ENCODE results near the gene KYAT1. TPM values are rescaled to one million over a fixed set of nuclear protein-coding genes. Genes with fewer than 3 reads are reported as not detected.
A peak's percentile ranks its signal among the peaks of the same experiment; 100 is the strongest.

KYAT1 gene
- total and polyA plus RNA-seq, 2 of the 13 experiments (the other 11 are each of a cell fraction or from before 2014, with no cell fraction given) = 9.2 to 46.5 TPM

GRCh38 chr9:128845186-128845931 is 36.4 kb downstream of the KYAT1 start:
- ChIA-PET CTCF (ENCODE audit: low intra/inter-chr PET ratio, low total read pairs) (no interaction called here), POLR2A (interaction anchor here (0.7 to 2.5 kb wide), 4 partner anchors 16 to 30 kb away, joined by 3 to 12 read pairs (median 9); partner anchors contain the start of genes ENDOG and SPOUT1)
- peak overlapping the region; percentile 40 for H3K4me2 ChIP-seq (ENCODE audit: low read depth, low read length)
- 0 out of 2 replicates have a peak overlapping the region, but pooled peaks have one; percentile 6 for H3K9ac ChIP-seq (ENCODE audit: insufficient read depth, low read depth, low read length)
- peak; percentile 87 for ATAC-seq
- in situ Hi-C loops (cut with HindIII; ENCODE audit: extremely low pct_ligation_motif_present, low pct_unique_long_range_greater_than_20kb) = no loop called here
- H3K27ac ChIP-seq (ENCODE audit: extremely low read length, insufficient read depth, low read length) = peak overlapping the region; percentile 55
- no peak overlapping the region for H2AFZ ChIP-seq (ENCODE audit: low read length)
- H3K4me1 ChIP-seq (ENCODE audit: insufficient read depth, low read length) = peaks cover 66% of the 10 kb centered on the region
- H3K79me2 ChIP-seq (ENCODE audit: insufficient read depth, low read length) = peaks cover 19% of the 10 kb centered on the region
- no peak overlapping the region; a peak in 1 of 6 replicates for H3K4me3 ChIP-seq (replicated peaks in 1 of 3; ENCODE audit: insufficient read depth in 1 of 3, low read depth in 2 of 3, low read length in 3 of 3)
- peaks cover 10% of the 10 kb centered on the region; the same call in 1 of the 2 replicates for H4K20me1 ChIP-seq (ENCODE audit: insufficient read depth, low read length)
- DNase-seq (ENCODE audit: low spot score) = peak; percentile 50
- H3K9me3 ChIP-seq (ENCODE audit: low read length) = no peaks in the 10 kb centered on the region
- no peaks in the 10 kb centered on the region for H3K27me3 ChIP-seq (ENCODE audit: control insufficient read depth in 1 of 2, insufficient read depth in 2 of 2, low read length in 2 of 2)
- WGBS (ENCODE audit: low lambda C conversion rate) = 58% methylated on average over 11 of the region's 13 CpGs
- peak; percentile 69 for FAIRE-seq
- peaks cover 0 to 13% of the 10 kb centered on the region in 2 experiments for H3K36me3 ChIP-seq (replicated peaks in 1 of 2; ENCODE audit: control insufficient read depth in 1 of 2, insufficient read depth in 2 of 2, low read length in 2 of 2)
- intact Hi-C loops (cut with micrococcal nuclease; ENCODE audit: unreplicated experiment) = no loop called here
- no TSS peak for BruUV-seq (replicated peaks)
- 0 out of 2 replicates have a peak, but pooled peaks have one; percentile 17 for TF ChIP-seq RAD21 (CRISPR knock-in tag; IDR thresholded peaks at IDR 0.05)
- 0 out of 2 replicates have a peak, but pooled peaks have one; percentile 25 for TF ChIP-seq ERF (CRISPR knock-in tag; IDR thresholded peaks at IDR 0.05)
- TF ChIP-seq, protein P1, sequence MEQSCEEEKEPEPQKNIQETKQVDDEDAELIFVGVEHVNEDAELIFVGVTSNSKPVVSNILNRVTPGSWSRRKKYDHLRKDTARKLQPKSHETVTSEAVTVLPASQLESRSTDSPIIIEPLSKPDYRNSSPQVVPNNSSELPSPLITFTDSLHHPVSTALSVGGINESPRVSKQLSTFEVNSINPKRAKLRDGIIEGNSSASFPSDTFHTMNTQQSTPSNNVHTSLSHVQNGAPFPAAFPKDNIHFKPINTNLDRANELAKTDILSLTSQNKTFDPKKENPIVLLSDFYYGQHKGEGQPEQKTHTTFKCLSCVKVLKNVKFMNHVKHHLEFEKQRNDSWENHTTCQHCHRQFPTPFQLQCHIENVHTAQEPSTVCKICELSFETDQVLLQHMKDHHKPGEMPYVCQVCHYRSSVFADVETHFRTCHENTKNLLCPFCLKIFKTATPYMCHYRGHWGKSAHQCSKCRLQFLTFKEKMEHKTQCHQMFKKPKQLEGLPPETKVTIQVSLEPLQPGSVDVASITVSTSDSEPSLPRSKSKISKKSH (CRISPR knock-in tag; IDR thresholded peaks at IDR 0.05; ENCODE audit: borderline replicate concordance) = peak; percentile 41; the same call in 1 of the 2 replicates
- TF ChIP-seq, protein P2, sequence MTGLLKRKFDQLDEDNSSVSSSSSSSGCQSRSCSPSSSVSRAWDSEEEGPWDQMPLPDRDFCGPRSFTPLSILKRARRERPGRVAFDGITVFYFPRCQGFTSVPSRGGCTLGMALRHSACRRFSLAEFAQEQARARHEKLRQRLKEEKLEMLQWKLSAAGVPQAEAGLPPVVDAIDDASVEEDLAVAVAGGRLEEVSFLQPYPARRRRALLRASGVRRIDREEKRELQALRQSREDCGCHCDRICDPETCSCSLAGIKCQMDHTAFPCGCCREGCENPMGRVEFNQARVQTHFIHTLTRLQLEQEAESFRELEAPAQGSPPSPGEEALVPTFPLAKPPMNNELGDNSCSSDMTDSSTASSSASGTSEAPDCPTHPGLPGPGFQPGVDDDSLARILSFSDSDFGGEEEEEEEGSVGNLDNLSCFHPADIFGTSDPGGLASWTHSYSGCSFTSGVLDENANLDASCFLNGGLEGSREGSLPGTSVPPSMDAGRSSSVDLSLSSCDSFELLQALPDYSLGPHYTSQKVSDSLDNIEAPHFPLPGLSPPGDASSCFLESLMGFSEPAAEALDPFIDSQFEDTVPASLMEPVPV (CRISPR knock-in tag; IDR thresholded peaks at IDR 0.05) = 0 out of 2 replicates have a peak, but pooled peaks have one; percentile 31
- TF ChIP-seq MAFF (IDR thresholded peaks at IDR 0.05; ENCODE audit: low read depth, low read length) = no peak
- TF ChIP-seq, protein P3, sequence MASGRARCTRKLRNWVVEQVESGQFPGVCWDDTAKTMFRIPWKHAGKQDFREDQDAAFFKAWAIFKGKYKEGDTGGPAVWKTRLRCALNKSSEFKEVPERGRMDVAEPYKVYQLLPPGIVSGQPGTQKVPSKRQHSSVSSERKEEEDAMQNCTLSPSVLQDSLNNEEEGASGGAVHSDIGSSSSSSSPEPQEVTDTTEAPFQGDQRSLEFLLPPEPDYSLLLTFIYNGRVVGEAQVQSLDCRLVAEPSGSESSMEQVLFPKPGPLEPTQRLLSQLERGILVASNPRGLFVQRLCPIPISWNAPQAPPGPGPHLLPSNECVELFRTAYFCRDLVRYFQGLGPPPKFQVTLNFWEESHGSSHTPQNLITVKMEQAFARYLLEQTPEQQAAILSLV (CRISPR knock-in tag; IDR thresholded peaks at IDR 0.05; ENCODE audit: borderline replicate concordance) = 0 out of 2 replicates have a peak, but pooled peaks have one; percentile 13
- TF ChIP-seq, protein P4, sequence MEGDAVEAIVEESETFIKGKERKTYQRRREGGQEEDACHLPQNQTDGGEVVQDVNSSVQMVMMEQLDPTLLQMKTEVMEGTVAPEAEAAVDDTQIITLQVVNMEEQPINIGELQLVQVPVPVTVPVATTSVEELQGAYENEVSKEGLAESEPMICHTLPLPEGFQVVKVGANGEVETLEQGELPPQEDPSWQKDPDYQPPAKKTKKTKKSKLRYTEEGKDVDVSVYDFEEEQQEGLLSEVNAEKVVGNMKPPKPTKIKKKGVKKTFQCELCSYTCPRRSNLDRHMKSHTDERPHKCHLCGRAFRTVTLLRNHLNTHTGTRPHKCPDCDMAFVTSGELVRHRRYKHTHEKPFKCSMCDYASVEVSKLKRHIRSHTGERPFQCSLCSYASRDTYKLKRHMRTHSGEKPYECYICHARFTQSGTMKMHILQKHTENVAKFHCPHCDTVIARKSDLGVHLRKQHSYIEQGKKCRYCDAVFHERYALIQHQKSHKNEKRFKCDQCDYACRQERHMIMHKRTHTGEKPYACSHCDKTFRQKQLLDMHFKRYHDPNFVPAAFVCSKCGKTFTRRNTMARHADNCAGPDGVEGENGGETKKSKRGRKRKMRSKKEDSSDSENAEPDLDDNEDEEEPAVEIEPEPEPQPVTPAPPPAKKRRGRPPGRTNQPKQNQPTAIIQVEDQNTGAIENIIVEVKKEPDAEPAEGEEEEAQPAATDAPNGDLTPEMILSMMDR (CRISPR knock-in tag; IDR thresholded peaks at IDR 0.05) = peak; percentile 43
- no peak for TF ChIP-seq YEATS2 (CRISPR knock-in tag; IDR thresholded peaks at IDR 0.05; ENCODE audit: borderline replicate concordance)
- TF ChIP-seq STAG1 (CRISPR knock-in tag; IDR thresholded peaks at IDR 0.05) = peak; percentile 34
